ENCODE measurements around the gene CDKN2B-AS1. TPM values are rescaled to one million over a fixed set of nuclear protein-coding genes. Genes with fewer than 3 reads are reported as not detected.

CDKN2B-AS1 gene
- total and polyA plus RNA-seq, 2 donors from 2014 or later, result 0.82 TPM; not detected in 1

DNA sequence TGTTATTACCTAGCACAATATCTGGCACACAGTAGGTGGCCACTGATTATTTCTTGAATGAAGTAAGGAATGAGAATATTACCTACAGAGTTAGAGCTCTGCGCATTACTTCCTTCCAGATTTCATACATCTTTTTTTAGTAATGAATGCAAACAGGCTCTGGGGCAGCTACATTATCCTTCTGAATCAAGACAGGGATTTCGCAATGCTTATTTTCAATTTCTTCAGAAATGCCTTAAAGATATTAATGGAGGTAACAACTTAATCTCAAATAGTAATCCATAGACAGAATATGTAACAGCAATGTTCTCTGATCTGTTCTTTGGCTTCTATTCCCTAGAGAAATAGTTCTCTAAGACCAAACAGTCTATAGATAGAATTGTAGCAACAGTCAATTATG, 33.0 kb upstream of the CDKN2B-AS1 start:
- no peak for DNase-seq
- H3K27me3 ChIP-seq (ENCODE audit: control insufficient read depth, insufficient read depth, low read length), result peaks cover 26% of the 10 kb centered on the region
- H3K9ac ChIP-seq (ENCODE audit: low read length in 3 of 3), result no peak overlapping the region
- H3K4me1 ChIP-seq (ENCODE audit: control insufficient read depth in 2 of 3, insufficient read depth in 2 of 3, low read depth in 1 of 3, low read length in 3 of 3), result peaks cover 0 to 8% (median 5%) of the 10 kb centered on the region in 3 donors
- no peak for TF ChIP-seq CTCF (IDR thresholded peaks at IDR 0.05; ENCODE audit: borderline replicate concordance, extremely low read depth, insufficient read depth)
- H3K36me3 ChIP-seq (ENCODE audit: control insufficient read depth in 2 of 3, insufficient read depth in 3 of 3, low read length in 3 of 3), result no peaks in the 10 kb centered on the region
- peaks cover 0 to 5% (median 0%) of the 10 kb centered on the region in 3 donors for H3K9me3 ChIP-seq (ENCODE audit: control insufficient read depth in 2 of 3, insufficient read depth in 1 of 3, low read length in 3 of 3)
- no peak overlapping the region for H3K4me3 ChIP-seq (ENCODE audit: low read length in 3 of 3)
- FAIRE-seq, result no peak
- H3K27ac ChIP-seq (ENCODE audit: low read depth in 2 of 2, low read length in 2 of 2), result no peak overlapping the region
- intact Hi-C loops (cut with DNase I), result no loop called here

DNA sequence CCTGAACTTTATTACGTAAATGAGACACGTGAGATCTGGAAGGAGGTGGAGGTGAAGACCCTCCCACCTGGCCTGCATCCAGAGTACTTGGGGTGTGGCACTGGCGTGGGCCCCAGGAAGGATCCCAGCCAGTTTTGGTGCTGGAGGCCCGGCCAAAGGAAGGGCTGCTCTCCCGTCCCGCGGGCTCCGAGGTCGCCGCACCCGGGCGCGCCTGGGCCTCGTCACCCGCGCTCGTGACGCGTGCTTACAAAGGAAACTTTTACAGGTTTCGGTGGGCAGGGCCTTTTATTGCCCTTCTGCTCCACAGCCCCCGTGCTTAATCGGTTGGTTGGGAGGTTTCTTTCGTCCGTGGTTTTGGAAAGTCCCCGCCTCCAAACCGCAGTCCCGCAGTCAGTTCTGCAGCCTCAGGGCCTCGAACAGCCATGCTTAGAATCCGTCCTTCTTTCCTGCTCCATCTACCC, 29.6 kb upstream of the CDKN2B-AS1 start:
- peak in 3 of 5 donors; percentile 11 to 74 (median 52) for DNase-seq
- no peak for FAIRE-seq

DNA sequence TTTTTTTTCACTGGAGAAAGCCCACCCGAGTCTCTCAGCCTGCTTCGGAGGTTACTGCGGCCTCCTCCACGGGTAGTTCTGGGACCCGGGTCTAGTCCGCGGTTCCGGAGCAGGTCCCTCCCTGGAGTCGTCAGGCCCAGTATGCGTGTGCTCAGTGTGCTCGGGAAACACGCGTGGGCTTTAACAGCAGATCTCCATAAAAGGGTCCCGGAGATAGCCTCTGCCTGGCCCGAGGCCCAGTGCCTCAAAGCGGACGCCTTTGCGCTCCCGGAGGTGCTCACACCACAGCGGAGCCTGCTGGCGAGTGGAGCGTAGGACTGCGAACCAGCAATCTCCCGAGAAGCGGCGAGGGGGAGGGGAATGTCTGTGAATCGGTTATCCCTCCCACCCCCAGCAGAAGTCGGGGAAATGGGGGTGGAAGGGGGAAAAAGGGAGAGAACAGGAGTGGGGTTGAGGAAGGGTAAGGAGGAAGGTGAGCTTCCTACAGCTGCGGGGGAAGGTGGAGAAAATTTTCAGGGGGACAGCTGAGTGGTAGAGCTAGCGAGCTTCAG, 29.1 kb upstream of the CDKN2B-AS1 start:
- no peak overlapping the region for H3K27ac ChIP-seq (ENCODE audit: low read depth in 2 of 2, low read length in 2 of 2)
- no peaks in the 10 kb centered on the region for H3K36me3 ChIP-seq (ENCODE audit: control insufficient read depth in 2 of 3, insufficient read depth in 3 of 3, low read length in 3 of 3)
- peaks cover 0 to 9% (median 5%) of the 10 kb centered on the region in 3 donors for H3K4me1 ChIP-seq (ENCODE audit: control insufficient read depth in 2 of 3, insufficient read depth in 2 of 3, low read depth in 1 of 3, low read length in 3 of 3)
- intact Hi-C loops (cut with DNase I), result no loop called here
- H3K9me3 ChIP-seq (ENCODE audit: control insufficient read depth in 2 of 3, insufficient read depth in 1 of 3, low read length in 3 of 3), result peaks cover 0 to 5% (median 0%) of the 10 kb centered on the region in 3 donors
- peak overlapping the region in 2 of 3 donors; percentile 10 to 24 for H3K4me3 ChIP-seq (ENCODE audit: low read length in 3 of 3)
- H3K27me3 ChIP-seq (ENCODE audit: control insufficient read depth, insufficient read depth, low read length), result peaks cover 64% of the 10 kb centered on the region
- TF ChIP-seq CTCF (IDR thresholded peaks at IDR 0.05; ENCODE audit: borderline replicate concordance, extremely low read depth, insufficient read depth), result no peak
- FAIRE-seq, result no peak
- H3K9ac ChIP-seq (ENCODE audit: low read length in 3 of 3), result no peak overlapping the region
- DNase-seq, result peak; percentile 64 to 80 (median 77)

More for the DNA sequence above, 29.6 kb upstream of the CDKN2B-AS1 start:
- H3K9me3 ChIP-seq (ENCODE audit: control insufficient read depth in 2 of 3, insufficient read depth in 1 of 3, low read length in 3 of 3), result peaks cover 0 to 5% (median 0%) of the 10 kb centered on the region in 3 donors
- peaks cover 59% of the 10 kb centered on the region for H3K27me3 ChIP-seq (ENCODE audit: control insufficient read depth, insufficient read depth, low read length)
- intact Hi-C loops (cut with DNase I), result no loop called here
- H3K4me1 ChIP-seq (ENCODE audit: control insufficient read depth in 2 of 3, insufficient read depth in 2 of 3, low read depth in 1 of 3, low read length in 3 of 3), result peaks cover 0 to 8% (median 5%) of the 10 kb centered on the region in 3 donors
- H3K9ac ChIP-seq (ENCODE audit: low read length in 3 of 3), result no peak overlapping the region
- TF ChIP-seq CTCF (IDR thresholded peaks at IDR 0.05; ENCODE audit: borderline replicate concordance, extremely low read depth, insufficient read depth), result no peak
- peak overlapping the region in 2 of 3 donors; percentile 10 to 24 for H3K4me3 ChIP-seq (ENCODE audit: low read length in 3 of 3)
- H3K27ac ChIP-seq (ENCODE audit: low read depth in 2 of 2, low read length in 2 of 2), result no peak overlapping the region
- H3K36me3 ChIP-seq (ENCODE audit: control insufficient read depth in 2 of 3, insufficient read depth in 3 of 3, low read length in 3 of 3), result no peaks in the 10 kb centered on the region

All from kidney (tissue), 14 donors.